ENCODE results near the gene LARGE1. TPM values are rescaled to one million over a fixed set of nuclear protein-coding genes. Genes with fewer than 3 reads are reported as not detected.
"Not testable (repeated sequence)": the region's sequence is repeated elsewhere in the genome, so short reads cannot be mapped to it uniquely, and the experiment has no call there.

LARGE1 gene
- total RNA-seq, 1 experiment from 2014 or later = 24.8 TPM

DNA sequence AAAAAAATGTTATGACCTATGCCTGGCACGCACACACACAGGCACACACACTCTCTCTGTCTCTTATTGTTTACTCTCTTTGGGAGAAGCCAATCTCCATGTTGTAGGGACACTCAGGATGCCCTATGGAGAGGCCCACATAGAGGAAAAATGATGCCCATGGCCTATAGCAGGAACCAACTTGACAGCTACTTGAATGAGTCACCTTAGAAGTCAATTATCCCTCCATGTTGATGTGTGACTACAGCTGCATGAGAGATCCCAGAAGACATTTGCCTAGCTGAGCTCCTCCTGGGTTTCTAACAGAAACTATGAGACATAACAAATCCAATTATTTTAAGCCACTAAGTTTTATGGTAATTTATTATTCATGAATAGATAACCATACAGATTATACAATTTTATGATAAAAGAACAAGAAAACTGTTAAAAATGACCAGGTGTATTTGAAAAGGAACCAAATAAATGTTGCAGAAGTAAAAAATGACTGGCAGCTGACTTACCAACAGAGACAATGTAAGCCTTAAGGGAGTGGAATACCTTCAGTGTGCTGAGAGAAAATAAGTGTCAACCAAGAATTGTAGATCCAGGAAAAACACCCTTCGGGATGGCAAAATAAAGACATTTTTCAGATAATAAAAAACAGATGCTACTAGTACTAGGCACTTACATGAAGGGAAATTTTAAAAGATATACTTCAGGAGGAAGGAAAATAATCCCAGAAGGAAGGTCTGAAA lies 458.4 kb downstream of the LARGE1 start:
- H3K27ac ChIP-seq = no peak overlapping the region
- H3K4me3 ChIP-seq = no peak overlapping the region
- H3K36me3 ChIP-seq = no peaks in the 10 kb centered on the region
- H3K4me1 ChIP-seq (replicated peaks) = no peaks in the 10 kb centered on the region
- H3K9me3 ChIP-seq (replicated peaks) = no peaks in the 10 kb centered on the region
- no peaks in the 10 kb centered on the region for H3K27me3 ChIP-seq (replicated peaks)
- DNase-seq (ENCODE audit: low read depth in 1 of 2, low spot score in 2 of 2) = no peak

DNA sequence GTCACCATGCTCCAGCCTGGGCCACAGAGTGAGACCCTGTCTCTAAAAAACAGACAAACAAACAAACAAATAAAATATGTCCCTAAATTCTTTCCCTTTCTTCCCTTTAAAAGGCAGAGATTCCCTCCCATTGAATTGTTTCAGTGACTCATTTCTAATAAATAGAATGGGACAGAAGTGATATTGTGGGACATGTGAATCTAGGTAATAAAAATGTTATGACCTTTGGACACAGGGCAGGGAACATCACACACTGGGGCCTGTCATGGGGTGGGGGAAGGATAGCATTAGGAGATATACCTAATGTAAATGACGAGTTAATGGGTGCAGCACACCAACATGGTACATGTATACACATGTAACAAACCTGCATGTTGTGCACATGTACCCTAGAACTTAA lies 459.0 kb downstream of the LARGE1 start:
- H3K27ac ChIP-seq; H3K9me3 ChIP-seq (replicated peaks); H3K27me3 ChIP-seq (replicated peaks); DNase-seq (ENCODE audit: low read depth in 1 of 2, low spot score in 2 of 2); H3K36me3 ChIP-seq; H3K4me3 ChIP-seq; H3K4me1 ChIP-seq (replicated peaks): not testable (repeated sequence)

DNA sequence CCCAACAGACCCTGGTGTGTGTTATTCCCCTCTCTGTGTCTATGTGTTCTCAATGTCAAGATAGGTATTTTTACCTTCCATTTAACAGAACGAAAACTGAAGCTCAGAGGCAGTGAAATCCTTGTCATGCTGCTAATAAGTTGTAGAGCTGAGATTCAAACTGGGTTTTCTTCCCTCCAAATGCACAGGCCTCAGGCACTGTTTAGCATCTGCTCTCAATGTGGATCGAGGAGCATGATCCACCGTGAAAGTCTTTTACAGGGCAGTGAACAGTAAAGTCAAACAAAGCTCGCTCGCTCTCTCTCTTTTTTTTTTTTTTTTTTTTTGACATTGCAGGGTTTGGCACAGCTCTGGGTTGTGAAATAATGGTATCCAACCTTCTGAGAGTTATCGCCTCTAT lies 461.1 kb downstream of the LARGE1 start:
- H3K27ac ChIP-seq = no peak overlapping the region
- H3K4me1 ChIP-seq (replicated peaks) = no peaks in the 10 kb centered on the region
- H3K4me3 ChIP-seq = no peak overlapping the region
- DNase-seq (ENCODE audit: low read depth in 1 of 2, low spot score in 2 of 2) = no peak
- H3K27me3 ChIP-seq (replicated peaks) = no peaks in the 10 kb centered on the region
- H3K36me3 ChIP-seq = no peaks in the 10 kb centered on the region
- no peaks in the 10 kb centered on the region for H3K9me3 ChIP-seq (replicated peaks)

DNA sequence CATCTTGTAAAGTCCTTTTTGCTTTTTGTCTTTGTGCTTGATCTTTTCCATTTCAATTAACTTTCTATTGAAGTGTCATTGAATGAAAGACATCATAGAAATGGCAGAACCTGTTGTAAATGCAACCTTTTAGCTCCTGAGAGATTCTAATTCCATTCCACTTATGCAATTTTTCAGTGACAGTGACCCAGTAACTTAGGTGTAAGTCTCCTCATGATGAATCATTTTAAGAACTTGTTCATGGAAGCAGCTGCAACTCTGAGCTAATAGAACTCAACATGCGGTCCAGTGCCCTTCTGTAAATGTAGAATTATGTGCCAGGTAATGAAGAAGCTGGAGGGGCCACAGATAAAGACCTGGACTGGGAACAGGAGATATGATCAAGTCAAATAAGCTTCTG lies 463.8 kb downstream of the LARGE1 start:
- DNase-seq (ENCODE audit: low read depth in 1 of 2, low spot score in 2 of 2) = no peak
- Histone ChIP-seq H3K36me3 (no peaks in the 10 kb centered on the region), H3K27me3 (replicated peaks) (no peaks in the 10 kb centered on the region), H3K4me1 (replicated peaks) (peaks cover 11% of the 10 kb centered on the region), H3K9me3 (replicated peaks) (no peaks in the 10 kb centered on the region), H3K4me3 (no peak overlapping the region), H3K27ac (no peak overlapping the region)

DNA sequence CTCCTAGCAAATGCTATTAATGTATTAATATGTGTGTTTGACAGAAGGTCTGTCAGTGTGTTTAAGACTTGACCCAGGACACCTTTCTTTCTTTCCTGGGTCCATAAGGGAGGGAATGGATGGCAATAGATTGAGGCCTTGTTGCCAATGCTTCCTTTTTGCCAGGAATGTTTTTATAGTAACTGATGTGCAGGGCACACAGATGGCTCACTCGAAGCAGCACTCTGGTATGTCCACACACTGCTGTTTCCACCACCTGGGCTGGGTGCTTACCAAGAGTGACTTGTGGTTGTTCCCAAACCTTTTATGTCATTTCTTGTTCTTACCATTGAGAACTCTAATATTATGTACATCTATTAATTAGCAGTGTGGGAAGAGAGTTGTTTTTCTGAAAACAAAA lies 465.2 kb downstream of the LARGE1 start:
- Histone ChIP-seq H3K4me3 (no peak overlapping the region), H3K27me3 (replicated peaks) (no peaks in the 10 kb centered on the region), H3K9me3 (replicated peaks) (no peaks in the 10 kb centered on the region), H3K36me3 (no peaks in the 10 kb centered on the region), H3K27ac (no peak overlapping the region), H3K4me1 (replicated peaks) (peaks cover 12% of the 10 kb centered on the region)
- no peak for DNase-seq (ENCODE audit: low read depth in 1 of 2, low spot score in 2 of 2)

DNA sequence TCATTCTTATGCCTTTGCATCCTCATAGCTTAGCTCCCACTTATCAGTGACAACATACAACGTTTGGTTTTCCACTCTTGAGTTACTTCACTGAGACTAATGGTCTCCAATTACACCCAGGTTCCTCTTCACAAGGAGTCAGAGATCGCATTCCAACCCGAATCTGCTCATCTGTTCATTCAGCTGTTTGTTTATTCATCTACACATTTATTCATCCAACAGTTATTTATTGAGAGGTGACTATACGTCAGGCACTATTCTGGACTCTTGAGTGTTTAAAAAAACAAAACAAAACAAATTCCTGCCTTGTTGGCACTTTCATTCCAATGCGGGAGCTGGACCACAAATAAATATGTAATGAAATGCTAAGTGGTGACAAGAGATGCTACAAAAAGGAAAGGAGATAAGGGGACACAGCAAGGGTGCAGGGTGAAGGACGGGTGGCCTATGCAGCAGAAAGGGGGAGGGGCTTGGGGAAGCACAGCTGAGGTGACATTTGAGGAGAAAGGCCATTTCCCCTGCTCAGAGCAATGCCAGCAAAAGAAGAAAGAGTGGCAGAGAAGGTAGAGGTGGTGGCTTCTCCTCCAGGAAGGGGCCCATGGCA lies 468.3 kb downstream of the LARGE1 start:
- H3K27me3 ChIP-seq (replicated peaks) = no peaks in the 10 kb centered on the region

DNA sequence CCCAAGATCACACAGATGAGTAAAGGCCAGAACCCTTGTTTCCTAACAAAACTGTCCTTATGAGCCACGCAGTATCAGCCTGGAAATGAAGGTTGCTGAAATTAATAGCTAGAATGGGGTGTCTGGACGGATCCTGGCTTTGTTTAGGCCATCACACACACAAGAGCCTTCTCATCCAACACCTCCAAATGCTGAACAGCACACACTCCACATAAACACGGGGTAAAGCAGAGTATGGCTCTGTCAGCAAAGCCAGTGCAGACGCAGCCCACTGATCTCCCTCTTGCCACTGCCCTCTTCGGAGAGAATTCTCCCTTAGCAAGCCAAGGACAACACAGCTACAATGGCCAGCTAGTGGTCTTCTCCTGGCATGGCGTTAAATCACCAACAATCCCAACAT lies 469.5 kb downstream of the LARGE1 start:
- H3K27me3 ChIP-seq (replicated peaks) = no peaks in the 10 kb centered on the region
- no peaks in the 10 kb centered on the region for H3K36me3 ChIP-seq
- no peak overlapping the region for H3K4me3 ChIP-seq
- H3K4me1 ChIP-seq (replicated peaks) = peaks cover 20% of the 10 kb centered on the region
- no peak overlapping the region for H3K27ac ChIP-seq
- DNase-seq (ENCODE audit: low read depth in 1 of 2, low spot score in 2 of 2) = no peak
- H3K9me3 ChIP-seq (replicated peaks) = no peaks in the 10 kb centered on the region; the same call in 1 of the 2 replicates

More for the DNA sequence above, 468.3 kb downstream of the LARGE1 start:
- no peaks in the 10 kb centered on the region; the same call in 1 of the 2 replicates for H3K9me3 ChIP-seq (replicated peaks)
- DNase-seq (ENCODE audit: low read depth in 1 of 2, low spot score in 2 of 2) = peak; percentile 44 to 66
- H3K4me1 ChIP-seq (replicated peaks) = peaks cover 14% of the 10 kb centered on the region
- no peak overlapping the region for H3K4me3 ChIP-seq
- no peaks in the 10 kb centered on the region for H3K36me3 ChIP-seq
- no peak overlapping the region for H3K27ac ChIP-seq

DNA sequence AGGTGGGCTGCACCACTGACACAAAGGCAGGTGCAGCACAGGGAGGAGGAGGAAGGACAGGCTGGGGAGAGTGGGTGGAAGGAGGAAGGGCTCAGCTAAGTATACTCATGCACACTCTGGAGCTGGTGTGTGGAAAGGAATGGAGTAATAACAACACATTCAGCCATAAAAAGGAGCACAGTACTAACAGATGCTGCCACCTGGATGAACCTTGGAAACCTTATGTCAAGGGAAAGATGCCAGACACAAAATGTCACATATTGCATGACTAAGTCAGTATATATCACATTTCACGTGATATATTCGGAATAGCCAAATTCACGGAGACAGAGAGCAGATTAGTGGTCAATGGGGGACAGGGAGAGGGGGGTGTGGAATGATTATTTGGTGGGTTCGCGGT lies 472.5 kb downstream of the LARGE1 start:
- no peaks in the 10 kb centered on the region for H3K36me3 ChIP-seq
- no peak overlapping the region for H3K4me3 ChIP-seq
- DNase-seq (ENCODE audit: low read depth in 1 of 2, low spot score in 2 of 2) = no peak

DNA sequence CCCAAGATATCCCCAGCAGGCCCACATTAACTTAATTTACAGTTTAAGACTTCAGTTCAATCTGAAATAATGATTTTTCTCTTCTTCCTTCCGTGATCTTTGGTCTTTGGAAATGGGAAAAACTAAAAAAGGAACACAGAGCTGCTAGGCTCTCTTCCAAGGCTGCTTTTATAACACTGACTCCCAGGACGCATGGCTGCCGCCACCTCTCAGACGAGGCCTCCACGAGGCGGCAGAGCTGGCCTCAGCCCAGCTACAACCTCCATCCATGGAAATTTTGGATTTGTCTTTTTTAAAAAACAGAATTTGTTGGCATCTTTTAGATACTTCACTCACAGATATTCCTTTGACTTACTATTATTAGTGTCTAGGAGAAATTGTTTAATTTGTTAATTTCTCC lies 476.6 kb downstream of the LARGE1 start:
- H3K27me3 ChIP-seq (replicated peaks) = no peaks in the 10 kb centered on the region
- H3K36me3 ChIP-seq = no peaks in the 10 kb centered on the region
- DNase-seq (ENCODE audit: low read depth in 1 of 2, low spot score in 2 of 2) = no peak
- H3K27ac ChIP-seq = no peak overlapping the region
- H3K9me3 ChIP-seq (replicated peaks) = no peaks in the 10 kb centered on the region; the same call in none of the 2 replicates
- no peak overlapping the region for H3K4me3 ChIP-seq
- peaks cover 10% of the 10 kb centered on the region for H3K4me1 ChIP-seq (replicated peaks)

More for the DNA sequence above, 472.5 kb downstream of the LARGE1 start:
- Histone ChIP-seq H3K9me3 (replicated peaks) (no peaks in the 10 kb centered on the region; the same call in 1 of the 2 replicates), H3K27me3 (replicated peaks) (no peaks in the 10 kb centered on the region), H3K4me1 (replicated peaks) (peaks cover 20% of the 10 kb centered on the region), H3K27ac (no peak overlapping the region)

DNA sequence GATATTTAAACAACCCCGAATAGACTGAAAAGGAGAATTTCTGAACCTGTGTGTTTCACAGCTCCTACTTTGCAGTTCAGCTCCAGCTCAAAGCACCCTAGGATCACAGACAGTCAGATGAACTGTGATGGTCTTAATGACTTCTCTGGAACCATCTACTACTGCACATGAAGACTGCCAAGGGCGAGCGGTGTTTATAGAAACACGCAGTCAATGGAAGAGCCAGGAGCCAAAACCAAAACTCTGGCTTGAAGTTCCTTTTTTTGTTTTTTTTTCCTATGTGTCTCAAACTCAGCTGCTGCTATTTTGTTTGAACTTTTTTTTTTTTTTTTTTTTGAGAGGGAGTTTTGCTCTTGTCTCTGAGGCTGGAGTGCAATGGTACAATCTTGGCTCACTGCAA lies 479.5 kb downstream of the LARGE1 start:
- Histone ChIP-seq H3K27ac (no peak overlapping the region), H3K4me1 (replicated peaks) (peaks cover 13% of the 10 kb centered on the region), H3K4me3 (no peak overlapping the region), H3K27me3 (replicated peaks) (no peaks in the 10 kb centered on the region), H3K36me3 (no peaks in the 10 kb centered on the region), H3K9me3 (replicated peaks) (no peaks in the 10 kb centered on the region; the same call in 1 of the 2 replicates)
- DNase-seq (ENCODE audit: low read depth in 1 of 2, low spot score in 2 of 2) = no peak

DNA sequence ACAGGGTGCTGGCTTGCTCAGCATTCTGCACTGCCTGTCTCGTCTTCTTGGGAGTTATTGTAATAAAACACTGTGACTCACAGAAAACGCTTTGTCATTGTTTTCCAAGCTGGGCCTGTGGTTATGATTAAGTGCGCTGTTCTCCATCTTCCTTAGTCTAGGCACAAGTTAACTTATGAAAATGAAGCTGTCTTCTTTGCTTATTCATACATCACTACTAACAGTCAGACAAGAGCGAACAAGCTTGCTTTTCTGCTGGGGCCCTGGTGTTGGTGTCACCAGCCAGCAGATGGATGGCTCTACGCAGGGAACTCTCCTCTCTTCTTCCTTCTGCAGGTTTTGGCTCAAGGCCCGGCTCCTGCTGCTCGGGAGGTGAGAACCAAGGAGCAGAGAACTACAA lies 482.0 kb downstream of the LARGE1 start:
- H3K9me3 ChIP-seq (replicated peaks) = no peaks in the 10 kb centered on the region; the same call in 1 of the 2 replicates
- DNase-seq (ENCODE audit: low read depth in 1 of 2, low spot score in 2 of 2) = peak; percentile 67 to 76
- H3K4me1 ChIP-seq (replicated peaks) = peaks cover 13% of the 10 kb centered on the region
- H3K27me3 ChIP-seq (replicated peaks) = no peaks in the 10 kb centered on the region
- H3K4me3 ChIP-seq = no peak overlapping the region
- no peak overlapping the region; the same call in 1 of the 2 replicates for H3K27ac ChIP-seq
- no peaks in the 10 kb centered on the region for H3K36me3 ChIP-seq

DNA sequence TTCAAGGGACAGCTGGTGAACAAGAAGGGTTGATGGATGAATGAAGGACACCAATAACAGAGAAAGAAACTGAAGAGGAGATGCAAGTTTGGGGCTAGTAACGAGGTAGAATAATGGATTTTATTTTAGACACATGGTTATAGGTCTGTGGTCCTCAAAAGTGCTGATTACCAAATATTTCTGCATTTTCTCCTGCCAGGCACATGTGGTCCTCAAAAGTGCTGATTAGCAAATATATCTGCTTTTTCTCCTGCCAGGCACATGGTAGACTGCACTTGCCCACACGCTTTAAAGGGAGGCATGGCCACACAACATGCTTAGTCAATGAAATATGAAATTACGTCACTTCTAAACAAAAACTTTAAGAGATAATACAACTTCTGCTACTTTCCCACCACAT lies 489.0 kb downstream of the LARGE1 start:
- Histone ChIP-seq H3K27ac (no peak overlapping the region), H3K9me3 (replicated peaks) (no peaks in the 10 kb centered on the region), H3K36me3 (no peaks in the 10 kb centered on the region), H3K4me1 (replicated peaks) (peaks cover 15% of the 10 kb centered on the region), H3K4me3 (no peak overlapping the region), H3K27me3 (replicated peaks) (no peaks in the 10 kb centered on the region)
- DNase-seq (ENCODE audit: low read depth in 1 of 2, low spot score in 2 of 2) = no peak

DNA sequence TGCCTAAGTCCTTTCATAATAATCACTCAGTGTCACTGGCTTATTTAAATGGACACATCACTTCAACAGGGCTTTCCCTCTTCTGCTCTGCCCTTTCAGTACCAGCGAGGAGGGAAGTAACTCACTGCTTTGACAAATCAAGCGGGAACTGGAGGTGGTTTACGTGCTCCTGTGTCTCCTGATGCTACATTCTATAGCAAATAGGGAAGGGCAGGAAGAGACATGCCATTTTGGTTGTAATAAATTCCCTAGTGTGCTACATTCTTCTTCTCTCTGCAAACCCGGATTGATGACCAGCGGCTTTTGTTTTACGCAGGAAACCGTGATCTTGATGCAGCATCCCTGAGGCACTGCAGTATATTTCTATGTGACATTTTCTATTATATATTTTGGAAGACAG lies 491.0 kb downstream of the LARGE1 start:
- DNase-seq (ENCODE audit: low read depth in 1 of 2, low spot score in 2 of 2) = no peak
- no peak overlapping the region for H3K4me3 ChIP-seq
- H3K27ac ChIP-seq = no peak overlapping the region
- H3K36me3 ChIP-seq = no peaks in the 10 kb centered on the region
- no peaks in the 10 kb centered on the region for H3K27me3 ChIP-seq (replicated peaks)
- H3K4me1 ChIP-seq (replicated peaks) = peaks cover 15% of the 10 kb centered on the region
- H3K9me3 ChIP-seq (replicated peaks) = no peaks in the 10 kb centered on the region

DNA sequence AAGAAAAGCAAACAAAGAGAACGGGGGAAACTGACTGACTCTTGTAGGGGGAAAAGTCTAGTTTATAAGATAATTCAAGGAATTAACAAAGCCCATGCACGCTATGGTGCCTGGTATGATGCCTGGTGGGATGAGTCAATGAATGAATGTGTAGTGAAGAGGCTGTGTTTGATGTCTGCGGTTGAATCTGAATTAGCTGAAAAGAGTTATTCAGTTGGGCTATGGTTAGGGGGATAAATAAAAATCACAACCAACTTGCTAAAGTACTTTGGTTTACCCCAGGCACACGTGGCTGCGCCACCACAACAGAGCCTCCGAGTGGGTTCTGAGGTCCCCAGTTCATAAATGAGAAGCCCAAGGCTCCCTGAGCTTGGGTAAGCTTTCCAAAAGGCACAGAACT lies 492.8 kb downstream of the LARGE1 start:
- no peak overlapping the region for H3K4me3 ChIP-seq
- H3K36me3 ChIP-seq = no peaks in the 10 kb centered on the region
- no peaks in the 10 kb centered on the region for H3K27me3 ChIP-seq (replicated peaks)
- H3K9me3 ChIP-seq (replicated peaks) = no peaks in the 10 kb centered on the region
- H3K27ac ChIP-seq = 0 out of 2 replicates have a peak overlapping the region, but pooled peaks have one; percentile 26
- peaks cover 15% of the 10 kb centered on the region for H3K4me1 ChIP-seq (replicated peaks)
- peak; percentile 75 to 87 for DNase-seq (ENCODE audit: low read depth in 1 of 2, low spot score in 2 of 2)

All from SJSA1 (cell line).